HG02970 (cell line): ENCODE measurements around the gene FCER1G.

Experiments
- ATAC-seq: cut with Tn5 transposase; IDR thresholded peaks from one replicate; pipeline ENCODE4 v1.9.1; 2021; ENCODE audit warnings: mild to moderate bottlenecking, moderate library complexity, moderate number of reproducible peaks; ENCODE audit not compliant: unreplicated experiment, low FRiP score

FCER1G gene

DNA sequence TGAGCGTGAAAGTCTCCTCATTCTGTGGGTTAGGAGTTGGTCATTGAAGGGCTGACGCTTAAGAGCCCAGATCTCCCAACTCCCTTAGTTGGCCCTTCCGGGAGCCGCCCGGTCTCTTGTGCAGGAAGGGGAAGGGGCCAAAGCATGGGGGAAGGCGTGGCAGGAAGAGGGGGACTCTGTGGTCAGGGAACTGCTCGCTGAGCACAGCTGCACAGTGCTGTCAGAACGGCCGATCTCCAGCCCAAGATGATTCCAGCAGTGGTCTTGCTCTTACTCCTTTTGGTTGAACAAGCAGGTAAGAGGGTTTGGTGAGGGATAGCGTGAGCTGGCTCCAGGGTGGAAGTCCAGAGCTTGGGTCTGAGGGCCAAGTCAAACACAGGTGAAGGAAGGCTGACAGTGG, at the start of gene FCER1G:
TSS of gene FCER1G (plus strand) at position 220 of the 400 bp plus-strand sequence. CDS start at position 247, 27 bp downstream.
- no peak for ATAC-seq

DNA sequence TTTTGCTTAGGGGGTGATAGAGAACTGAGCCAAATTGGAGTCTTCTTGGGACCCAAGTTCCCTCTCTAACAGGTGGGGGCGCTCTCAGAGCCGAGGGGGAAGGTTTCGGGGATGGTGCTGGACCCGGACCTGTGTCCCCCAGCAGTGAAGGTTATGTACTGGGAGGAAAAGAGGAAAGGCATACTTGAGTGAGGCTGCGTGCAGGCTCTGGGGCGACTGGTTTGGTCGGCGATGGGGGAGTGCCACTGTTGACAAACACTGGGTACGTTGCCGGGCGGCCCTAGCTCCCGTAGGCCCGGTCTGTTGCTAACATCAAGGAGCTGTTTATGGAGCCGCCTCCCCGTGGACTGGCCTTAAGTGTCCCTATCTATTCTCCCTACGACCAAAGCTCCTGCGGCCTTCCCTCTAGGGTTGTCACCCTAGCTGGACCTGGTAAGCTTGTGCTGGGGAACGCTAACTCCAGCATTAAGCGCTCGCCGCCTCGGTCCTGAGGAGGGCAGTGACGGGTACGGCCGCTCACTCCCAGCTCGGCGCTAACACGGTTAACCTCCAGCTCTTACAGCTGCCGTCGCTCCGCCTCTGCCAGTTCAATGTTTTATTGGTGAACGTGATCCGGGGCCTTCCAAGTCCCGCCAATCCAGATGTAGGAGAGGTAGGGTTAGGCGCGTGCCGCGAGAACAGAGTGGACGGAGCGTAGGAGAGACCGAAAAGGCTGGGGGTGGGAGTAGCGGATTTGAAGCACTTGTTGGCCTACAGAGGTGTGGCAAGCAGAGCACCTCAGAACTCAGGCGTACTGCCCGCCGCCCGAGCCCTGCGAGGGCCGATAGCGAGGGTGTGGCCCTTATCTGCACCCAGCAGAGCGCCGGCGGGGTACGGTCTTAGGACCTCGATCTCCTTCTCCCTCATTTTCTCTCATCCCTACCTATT, 49.1 kb upstream of the FCER1G start, which contains the start of gene PPOX:
TSS of gene PPOX (plus strand) at position 685 of the 927 bp plus-strand sequence. CDS start 422 bp downstream, outside the sequence.
- ATAC-seq: peak; percentile 81

DNA sequence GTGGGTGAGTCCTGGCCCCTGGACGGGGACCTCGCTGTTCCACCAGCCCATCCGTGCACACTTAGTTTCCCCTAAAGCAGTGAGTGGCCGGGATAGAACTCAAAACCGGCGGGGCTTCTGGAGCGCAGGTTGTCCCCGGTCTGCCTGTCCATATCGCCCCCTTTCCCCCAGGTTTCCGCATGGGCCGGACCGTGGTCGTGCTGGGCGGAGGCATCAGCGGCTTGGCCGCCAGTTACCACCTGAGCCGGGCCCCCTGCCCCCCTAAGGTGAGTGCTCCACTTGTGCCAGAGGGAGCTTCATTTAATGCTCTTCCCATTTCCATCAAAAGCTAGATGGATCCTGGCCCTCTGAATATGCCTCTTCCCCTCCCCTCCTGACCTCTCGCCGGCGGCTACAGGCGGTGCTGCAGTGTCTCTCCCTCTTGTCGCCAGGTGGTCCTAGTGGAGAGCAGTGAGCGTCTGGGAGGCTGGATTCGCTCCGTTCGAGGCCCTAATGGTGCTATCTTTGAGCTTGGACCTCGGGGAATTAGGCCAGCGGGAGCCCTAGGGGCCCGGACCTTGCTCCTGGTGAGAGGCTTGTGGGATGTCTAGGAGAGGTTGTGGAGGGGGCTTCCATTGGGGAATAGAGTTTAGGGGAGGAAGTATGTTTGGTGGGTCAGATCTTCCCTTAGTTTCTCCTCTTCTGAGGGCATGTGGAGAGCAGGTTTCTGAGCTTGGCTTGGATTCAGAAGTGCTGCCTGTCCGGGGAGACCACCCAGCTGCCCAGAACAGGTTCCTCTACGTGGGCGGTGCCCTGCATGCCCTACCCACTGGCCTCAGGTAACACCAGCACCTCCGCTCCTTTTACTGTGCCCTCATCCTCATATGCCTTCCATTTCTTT, 48.2 kb upstream of the FCER1G start:
- peak; percentile 9 for ATAC-seq

DNA sequence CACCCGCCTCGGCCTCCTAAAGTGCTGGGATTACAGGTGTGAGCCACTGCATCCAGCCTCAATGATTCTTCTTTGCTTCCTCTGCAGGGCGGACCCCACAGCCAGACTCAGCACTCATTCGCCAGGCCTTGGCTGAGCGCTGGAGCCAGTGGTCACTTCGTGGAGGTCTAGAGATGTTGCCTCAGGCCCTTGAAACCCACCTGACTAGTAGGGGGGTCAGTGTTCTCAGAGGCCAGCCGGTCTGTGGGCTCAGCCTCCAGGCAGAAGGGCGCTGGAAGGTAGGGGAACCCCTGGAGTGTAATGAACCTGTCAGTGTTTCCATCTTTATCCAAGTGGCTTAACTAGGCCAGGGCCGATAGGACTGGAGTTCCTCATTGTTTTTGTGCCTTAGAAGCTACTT, 46.2 kb upstream of the FCER1G start:
- ATAC-seq: no peak

DNA sequence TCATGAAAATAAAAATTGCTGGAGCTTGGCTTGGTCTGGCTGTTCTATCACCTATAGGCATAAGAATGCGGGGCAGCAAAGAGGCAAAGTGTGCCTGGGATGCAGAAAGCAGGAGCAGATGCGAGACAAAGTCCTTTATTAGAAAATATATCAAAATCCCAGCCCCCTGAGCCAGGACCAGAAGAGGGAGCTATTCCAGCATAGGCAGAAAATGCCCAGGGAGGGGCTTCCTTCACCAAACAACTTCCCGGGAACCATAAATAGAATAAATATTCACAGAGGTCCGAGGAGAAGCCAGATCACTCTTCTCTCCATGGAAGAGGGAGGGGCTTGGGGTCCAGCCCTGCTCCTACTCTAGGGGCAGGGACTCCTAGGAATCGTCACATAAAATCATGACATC, 43.9 kb upstream of the FCER1G start:
- no peak for ATAC-seq

DNA sequence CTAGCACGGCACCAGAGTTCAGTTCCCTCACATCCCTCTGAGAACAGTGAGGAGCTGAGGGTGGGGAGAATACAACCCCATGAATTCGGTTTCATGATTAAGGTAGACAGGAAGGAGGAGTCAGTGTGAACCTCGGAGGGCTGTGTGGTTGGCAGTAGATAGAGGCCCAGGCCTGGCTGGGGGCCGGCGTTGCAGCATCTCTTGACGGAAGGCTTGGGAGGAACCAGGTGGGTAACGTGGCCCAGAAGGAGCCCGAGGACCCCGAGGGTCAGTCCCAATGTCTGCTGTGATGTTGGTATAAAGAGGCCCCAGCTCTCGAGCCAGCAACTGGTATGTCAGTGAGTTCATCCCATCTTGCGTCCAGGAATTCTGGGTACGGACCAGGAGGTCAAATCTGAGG, 43.4 kb upstream of the FCER1G start:
- no peak for ATAC-seq

DNA sequence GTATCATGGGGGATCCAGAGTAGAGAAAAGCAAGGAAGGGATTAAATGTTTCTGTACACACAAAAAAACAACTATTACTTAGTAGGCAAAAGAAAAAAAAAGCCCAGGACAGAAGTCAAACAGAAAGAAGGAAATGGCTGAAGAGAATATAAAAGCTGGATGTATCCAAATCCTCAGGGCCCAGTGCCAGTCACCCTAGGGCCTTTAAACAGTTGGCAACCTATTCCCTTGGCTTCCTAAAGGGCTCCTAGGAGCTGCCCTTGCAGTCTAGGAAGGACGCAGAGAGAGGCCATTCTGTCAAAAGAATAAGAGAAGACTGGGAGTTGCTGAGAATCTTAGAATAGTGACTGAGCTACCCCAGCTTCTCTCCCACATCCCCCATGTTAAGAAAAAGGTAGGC, 42.7 kb upstream of the FCER1G start:
- no peak for ATAC-seq

DNA sequence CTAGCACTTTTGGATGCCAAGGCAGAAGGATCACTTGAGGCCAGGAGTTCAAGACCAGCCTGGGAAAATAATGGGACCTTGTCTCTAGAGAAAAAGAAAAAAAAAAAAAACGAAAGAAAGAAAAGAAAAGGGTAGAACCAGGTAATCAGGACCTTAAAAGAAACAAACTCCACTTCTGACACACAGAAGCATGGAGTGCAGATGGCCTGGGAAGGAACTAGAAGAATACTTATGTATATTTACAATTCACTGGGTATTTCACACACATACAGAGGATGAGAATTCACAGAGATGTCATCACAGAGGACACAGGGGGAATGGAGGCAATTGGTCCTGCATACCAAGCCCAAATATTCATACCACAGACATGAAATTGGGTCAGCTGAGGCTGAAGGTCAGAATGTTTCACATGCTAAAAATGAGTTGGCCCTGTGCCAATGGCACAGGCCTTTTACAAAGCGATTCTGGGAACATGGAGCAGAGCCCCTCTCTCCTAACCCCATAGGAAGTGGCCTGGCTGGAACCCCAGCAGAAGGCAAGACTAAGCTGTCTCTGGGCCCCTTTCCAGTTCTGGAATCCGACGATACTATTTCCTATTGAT, 42.2 kb upstream of the FCER1G start:
- no peak for ATAC-seq

DNA sequence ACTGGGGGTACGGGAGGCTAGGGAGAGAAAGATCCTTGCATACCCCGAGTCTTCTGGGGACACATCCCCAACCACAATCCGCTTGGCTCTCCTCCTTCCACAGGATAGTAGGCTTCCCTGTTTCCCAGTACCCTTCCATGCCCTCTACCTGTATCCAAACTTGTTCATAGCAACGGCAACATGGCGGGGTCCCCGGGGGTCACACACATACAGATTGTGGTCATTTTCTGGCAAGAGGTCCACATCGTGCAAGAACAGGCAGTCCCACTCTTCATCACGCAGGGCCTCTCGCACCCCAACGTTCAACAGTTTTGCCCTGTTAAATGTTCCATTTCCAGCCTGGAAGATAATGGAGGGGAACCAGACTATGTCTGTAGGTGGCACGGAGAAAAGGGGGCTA, 41.4 kb upstream of the FCER1G start:
- ATAC-seq: no peak

DNA sequence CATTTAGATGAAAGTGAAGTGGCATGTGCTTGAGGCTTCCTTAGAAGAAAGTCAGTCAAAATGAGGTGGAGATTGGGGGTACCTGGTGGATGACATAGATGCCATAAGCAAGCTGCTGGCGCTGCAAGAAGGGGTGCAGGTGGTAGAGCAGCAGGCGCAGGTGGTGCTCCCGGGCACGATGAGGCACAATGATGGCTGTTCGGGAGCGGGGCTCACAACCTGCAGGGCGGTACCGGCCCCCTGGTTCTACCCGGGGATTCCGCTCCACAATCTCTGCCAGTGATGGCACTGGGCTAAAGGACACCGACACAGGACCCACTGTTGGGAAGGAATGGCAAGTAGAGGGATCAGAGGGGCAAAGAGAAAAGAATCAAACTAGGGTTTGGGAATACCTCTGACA, 40.2 kb upstream of the FCER1G start:
- no peak for ATAC-seq

DNA sequence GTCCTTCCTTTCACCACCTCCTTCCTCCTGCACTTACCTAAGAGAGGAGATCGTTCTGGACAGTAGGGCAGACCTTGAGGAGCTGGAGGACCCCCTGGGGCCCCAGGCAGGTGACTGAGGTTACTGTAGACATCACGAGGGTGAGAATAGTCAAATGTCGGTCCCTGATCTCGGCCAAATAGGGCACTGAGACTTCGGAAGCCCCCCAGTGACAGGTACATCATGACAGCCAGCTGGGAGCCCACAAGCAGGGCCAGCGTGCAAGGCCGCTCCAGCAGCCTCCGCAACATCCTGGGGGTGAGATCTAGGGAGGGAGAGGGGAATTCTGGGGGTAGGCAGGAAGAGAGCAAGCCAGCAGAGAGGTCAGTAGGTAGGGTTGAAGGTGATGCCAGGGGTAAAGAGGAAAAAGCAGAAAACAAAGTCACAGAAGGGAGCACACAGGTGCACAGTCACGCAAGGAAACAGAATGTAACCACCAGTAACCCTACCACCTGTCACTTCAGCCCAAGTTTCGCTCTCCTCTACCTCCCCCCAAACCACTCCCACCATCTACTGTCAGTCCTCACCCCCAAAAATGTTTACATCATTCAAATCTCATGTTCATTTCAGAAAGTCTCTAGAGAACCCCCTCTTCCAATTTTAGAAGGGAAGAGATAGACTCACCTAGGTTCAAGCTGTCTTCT, 39.2 kb upstream of the FCER1G start:
- no peak for ATAC-seq

DNA sequence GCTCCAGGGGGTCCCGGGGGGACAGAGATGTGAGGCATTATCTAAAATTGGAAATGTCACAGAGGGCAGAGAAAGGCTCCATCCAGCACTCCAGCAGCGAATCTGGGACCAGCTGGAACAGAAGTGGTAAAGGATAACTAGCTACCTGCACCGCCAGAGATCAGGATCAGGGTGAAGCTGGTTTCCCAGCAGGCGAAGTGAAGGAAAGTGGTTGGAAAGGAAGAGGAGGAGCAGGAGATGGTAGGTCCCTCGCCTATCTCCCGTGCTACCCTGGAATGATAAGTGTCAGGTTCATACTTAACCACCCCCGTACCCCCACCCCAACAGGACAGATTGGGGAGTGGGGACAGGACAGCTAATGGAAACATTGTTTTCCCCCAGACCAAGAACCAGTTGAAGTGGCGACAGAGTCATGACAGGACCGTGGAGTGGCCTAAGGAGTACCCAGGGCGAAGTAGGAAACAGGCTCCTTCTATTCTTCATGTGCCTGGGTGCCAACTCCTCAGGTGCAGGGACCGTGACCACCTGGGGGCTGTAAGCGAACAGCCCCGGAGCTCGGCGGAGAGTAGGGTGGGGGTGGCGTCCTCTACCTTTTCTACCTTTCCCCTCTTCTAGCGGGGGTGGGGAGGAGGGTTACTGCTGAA, 38.5 kb upstream of the FCER1G start:
- no peak for ATAC-seq

DNA sequence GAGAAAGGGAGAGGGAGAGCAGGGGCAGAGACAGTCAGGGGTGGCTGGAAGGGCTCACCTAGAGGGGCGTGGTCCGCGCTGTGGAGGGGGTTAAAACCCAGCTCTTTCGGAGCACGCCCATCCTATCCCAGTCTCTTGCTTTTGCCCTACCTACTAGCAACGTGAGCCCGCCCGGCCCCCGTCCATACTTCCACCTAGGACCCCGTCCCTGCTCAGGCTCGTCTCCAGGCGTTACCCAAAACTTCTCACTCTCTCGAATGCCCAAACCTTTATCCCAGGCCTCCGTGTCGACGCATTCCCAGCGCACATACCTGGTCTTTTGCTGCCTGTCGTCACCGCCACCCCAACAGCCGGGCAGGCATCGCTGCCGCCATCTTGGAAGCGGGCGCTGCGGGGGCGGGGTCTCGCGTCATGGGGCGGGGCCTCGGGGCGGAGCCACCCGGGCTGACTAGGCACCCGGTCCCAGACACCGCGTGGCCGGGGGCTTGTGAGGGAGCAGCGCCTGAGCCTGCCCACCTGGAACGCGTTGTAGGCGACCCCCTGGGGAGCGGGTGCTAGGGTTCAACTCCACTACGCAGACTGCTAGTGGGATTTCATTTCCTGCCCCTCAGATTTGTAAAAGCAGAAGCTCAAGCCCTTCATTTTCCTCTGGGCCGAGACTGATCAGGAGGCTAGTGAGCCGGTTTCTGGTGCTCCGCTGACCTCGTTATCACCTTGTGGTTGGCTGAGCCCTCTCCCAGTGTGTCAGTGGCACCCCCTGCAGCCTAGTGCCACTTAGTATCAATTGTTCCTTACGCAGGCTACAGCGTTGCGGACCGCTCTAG, 37.8 kb upstream of the FCER1G start, which contains the start of gene B4GALT3:
TSS of gene B4GALT3 (minus strand) at position 396 of the 824 bp plus-strand sequence. CDS start 1,447 bp downstream, outside the sequence.
- peak; percentile 81 for ATAC-seq

DNA sequence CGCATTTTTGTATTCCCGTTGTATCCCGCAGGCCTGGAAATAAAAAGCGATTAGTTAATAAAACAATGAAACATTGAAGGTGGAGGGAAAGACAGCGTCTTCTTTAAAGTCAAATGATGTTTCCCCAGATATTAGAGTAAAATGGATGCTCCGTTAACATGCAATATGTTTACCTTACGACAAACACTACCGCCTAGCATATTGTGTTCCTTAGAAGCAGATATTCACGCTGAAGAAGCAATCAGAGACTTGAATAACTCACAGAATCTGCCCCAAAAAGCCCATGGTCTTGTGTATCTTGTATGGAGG, 37.2 kb upstream of the FCER1G start:
- ATAC-seq: no peak

DNA sequence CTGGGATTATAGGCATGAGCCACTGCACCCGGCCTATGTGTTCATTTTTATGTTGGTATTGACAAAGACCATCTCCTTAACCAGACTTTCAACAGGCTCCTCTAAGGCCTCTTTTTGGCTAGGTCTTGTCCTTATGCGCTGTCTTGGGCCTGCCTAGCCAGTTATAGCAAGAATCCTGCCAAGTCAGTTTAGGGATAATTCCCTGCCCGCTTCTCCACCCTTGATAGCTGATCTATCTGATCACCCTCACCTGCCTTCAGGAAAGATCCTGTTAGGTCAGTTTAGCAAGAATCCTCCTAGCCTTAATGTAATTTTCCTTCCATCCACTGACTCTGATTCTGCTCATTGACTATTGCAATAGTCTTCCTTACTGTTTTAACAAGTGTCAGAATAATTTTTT, 35.4 kb upstream of the FCER1G start:
- no peak for ATAC-seq

DNA sequence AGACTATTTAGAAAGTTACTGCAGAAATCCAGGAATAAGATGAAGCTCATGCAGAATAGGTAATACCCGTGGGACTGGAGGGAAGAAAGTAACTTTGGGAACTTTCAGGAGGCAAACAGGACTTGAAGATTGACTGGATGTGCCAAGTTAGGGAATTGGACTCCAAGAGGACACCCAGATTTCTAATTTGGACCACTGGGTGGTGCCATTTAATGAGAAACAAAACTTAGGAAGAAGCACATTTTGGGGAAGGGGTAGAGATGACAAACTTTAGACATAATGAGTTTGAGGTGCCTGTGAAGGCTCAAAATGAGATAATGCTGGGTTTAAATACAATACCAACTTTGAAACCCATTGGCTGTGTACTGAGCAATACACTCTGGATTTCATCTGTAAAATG, 34.5 kb upstream of the FCER1G start:
- ATAC-seq: no peak

DNA sequence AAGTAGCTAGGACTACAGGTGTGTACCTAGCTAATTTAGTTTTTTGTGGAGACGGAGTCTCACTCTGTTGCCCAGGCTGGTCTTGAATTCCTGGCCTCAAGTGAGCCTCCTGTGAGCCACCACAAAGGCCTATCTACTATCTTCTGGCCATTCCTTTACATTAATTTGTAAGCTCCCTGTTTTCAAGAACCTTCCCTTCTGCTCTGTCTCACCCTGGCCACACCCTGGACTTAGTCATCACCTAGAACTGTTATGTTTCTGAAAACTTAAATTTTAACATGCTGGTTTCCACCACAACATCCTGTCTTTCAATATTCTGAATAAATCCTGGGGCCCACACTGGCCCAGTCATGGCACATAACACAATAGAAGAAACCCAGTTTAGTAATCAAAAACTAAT, 32.9 kb upstream of the FCER1G start:
- ATAC-seq: no peak

DNA sequence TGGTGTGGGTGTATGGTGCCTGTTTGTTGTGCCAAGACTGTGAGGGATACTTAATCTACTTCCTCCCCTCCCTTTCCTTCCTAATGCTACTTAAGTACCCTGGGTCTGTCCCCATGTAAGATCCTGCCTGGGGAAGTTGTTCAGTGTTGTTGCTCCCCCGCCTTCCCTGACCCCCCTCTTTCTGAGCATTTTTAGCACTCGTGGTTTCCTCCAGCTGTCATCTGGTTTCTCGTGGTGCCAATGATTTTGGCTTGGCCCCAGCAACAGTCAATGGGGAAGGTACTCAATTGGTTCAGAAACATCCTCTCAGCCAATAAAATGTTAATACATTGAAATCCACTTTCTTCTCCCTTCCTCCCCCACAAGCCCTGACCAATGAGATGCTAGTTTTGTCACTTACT, 29.8 kb upstream of the FCER1G start:
- no peak for ATAC-seq

DNA sequence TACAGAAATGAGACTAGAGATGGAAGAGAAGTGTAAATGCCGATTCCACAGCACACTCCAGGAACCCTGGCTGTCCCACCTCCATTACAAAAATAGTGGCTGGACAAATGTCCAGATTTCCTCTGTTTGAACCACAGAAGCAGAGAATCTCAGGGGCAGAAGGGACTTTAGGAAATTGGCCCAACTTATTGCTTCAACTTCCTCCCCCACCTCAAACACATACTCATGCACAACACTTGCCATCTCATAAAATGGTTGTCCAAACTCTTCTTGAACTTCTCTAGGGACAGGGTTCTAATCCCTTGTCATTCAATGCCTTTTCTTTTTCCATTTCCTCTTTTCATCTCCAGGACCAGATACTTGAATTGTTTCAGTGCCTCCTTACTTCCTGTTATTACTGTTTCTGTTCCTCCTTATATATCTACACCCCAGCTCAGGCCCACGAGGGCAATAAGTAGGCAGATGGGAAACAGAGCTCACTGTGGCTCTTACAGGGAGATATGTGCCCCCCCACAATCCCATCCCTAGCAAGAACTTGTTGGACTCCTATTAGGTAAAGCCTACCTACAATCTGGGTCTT, 29.3 kb upstream of the FCER1G start:
- no peak for ATAC-seq
